HG02610 (cell line): Measurements from ENCODE around the gene C3orf33.

Experiments
- ATAC-seq: cut with Tn5 transposase; IDR thresholded peaks from one replicate; pipeline ENCODE4 v1.9.1; 2021; ENCODE audit warnings: mild to moderate bottlenecking, moderate library complexity; ENCODE audit not compliant: unreplicated experiment

The C3orf33 gene

DNA sequence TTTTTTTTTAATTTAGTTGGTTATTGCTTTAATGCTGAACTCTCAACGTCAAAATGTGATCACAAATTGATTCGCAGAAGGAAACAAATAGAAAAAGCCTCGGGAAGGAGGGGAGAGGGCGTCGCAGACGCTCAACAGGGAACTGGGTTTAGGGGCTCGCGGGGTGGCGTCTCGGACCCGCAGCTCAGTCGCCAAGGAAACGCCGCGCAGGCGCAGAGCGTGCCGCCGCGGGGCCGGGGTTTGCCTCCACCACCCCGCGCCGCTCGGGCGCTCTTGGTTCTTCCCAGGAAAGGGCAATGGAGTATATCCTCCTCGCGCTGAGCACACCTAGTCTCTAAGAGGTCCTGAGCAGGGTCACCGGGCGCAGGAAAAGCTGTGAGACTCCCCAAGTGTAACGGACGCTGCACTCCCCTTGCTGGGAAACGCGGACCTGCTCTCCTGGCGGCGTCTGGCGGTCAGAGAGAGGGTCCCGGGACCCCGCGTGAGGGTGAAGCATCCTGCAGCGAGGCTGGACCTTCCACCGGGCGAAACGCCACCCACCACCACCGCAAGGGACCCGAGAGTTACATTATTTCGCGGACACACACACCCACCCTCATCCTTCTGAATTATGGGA lies 62.0 kb downstream of the C3orf33 start:
- peak; percentile 33 for ATAC-seq

DNA sequence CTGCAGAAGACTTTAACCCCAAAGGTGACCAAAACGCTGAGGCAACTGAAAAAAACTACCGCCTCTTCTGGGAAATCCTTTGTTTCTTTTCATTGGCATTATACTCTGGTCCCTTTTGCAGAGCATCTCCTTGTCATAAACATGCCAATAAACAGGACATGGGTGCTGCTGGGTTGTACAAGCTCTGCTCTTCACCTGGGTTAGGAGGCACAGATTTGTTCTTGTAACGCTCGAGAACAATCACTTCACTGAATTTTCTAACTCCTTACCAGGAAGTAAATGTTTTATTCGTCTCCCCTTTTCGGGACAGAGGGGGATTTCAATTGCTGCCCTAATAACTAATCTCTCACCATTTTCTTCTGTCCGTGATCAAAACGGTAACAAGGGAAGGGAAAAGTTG lies 62.5 kb downstream of the C3orf33 start:
- ATAC-seq = no peak

DNA sequence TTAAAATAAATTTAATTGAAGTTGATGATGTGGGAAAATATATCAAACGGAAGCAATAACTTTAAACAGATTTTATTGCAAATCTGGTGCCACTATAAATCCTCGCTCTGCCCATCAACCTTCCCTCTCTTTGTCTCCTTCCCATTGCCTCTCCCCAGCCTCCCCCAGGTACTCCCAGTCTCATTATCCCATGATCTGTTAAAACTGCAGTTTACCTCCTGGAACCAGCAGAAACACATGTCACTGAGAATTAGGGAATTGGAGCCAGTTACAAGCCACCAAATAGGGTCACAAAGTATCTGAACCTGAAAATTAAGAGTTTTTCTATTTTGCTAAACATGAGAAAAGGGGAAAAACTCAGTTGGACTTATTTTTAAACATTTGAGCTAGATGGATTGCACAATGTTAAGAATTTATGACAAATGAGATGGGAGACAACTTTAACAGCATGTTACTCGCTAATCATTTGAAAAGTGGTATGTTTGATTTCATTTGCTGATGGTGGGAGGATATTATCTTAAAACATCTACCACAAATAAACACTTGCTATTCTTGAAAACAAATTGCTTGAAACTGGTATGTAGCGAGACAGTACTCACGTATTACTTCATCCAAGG lies 63.6 kb downstream of the C3orf33 start:
- ATAC-seq = no peak

DNA sequence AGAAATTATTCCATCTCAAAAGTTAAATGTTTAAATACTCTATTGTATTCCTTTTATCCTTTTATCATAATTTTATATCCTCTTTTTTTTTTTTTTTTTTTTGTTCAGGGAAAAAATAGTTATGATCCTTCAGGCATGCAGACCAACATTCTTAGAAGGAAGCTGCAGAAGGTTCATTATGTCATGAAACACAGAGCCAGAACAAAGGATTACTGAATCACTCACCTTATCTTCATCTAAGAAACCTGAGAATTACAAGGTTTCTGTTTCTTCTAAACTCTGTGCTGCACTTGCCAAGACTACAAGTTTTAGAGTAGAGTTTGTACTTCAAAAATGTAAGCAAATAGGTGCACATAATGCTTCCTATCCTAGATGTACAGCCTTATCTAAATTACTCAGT lies 64.5 kb downstream of the C3orf33 start:
- no peak for ATAC-seq

DNA sequence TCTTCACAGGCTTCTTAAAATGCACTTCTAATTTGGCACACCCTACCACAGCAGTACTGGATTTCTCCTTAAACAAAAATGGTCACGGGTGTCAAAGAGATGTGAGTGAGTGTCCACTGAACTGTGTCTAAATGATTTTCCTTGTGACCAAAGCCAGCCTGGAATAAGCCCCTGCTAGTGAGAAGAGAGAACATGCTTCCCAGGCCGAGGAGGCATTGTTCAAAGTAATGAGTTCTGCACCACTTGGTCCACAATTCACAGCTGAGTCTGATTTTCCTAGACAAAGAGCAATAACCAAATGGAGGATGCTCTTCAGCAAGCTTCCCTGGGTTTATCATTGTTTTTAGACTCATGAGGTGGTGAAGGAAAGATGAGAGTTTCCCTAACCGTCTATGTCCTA lies 65.0 kb downstream of the C3orf33 start:
- no peak for ATAC-seq

DNA sequence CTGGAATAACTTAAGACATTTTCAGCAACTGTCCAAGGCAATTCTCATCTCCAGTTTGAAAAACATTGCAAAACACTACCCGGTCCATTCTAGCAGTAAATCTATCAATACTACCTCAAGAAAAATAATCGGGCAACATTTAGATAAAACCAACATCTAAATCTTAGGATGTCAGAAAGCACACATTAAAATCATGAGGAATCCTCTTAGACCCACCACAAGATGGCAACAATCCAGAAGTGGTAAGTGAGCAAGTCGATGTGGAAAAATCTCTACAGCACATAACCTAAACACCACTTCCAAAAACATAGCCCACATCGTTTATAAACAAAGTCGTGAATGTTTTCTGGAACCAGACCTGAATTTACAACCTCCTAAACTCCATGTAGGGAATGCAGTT lies 66.9 kb downstream of the C3orf33 start:
- ATAC-seq = no peak

DNA sequence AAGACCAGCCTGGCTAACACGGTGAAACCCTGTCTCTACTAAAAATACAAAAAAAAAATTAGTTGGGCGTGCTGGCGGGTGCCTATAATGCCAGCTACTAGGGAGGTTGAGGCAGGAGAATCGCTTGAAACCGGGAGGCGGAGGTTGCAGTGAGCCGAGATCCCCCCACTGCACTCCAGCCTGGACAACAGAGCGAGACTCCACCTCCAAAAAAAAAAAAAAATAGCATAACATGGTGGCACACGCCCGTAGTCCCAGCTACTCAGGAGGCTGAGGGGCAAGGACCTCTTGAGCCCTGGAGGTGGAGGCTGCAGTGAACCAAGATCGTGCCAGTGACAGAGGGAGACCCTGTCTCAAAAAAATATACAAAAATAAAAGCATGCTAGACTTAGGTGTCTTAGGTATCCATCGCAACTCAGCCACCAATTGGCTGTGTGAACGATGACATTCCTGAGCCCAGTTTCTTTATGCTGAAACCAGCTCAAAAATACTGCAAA lies 67.5 kb downstream of the C3orf33 start:
- no peak for ATAC-seq

DNA sequence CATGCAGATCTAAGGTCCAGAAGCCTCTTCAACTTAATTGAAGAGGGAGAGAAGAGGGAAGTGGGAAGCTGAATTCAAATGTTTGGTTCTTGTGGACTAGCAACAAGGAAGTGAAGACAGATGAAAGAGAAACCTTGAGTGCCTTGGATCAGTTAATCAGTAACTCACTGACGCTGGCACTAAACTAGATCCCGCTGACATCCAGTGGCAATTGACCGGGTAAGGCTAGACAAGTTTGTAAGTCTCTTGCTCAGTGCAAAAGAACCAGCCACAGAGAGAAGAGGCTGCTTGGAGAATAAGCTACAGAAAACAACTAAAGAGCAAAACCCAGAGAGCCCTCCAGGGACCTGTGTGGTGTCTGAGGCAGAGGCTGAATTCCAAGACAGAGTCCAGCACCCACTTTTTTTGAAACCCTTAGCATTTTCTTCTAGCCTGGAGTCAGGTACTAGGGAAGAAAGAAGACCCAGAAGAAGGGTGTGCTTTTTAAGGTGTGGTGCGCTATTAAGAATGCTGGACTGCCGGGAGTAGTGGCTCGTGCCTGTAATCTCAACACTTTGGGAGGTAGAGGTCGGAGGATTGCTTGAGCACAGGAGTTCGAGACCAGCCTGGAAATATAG lies 68.1 kb downstream of the C3orf33 start:
- ATAC-seq = peak; percentile 91

DNA sequence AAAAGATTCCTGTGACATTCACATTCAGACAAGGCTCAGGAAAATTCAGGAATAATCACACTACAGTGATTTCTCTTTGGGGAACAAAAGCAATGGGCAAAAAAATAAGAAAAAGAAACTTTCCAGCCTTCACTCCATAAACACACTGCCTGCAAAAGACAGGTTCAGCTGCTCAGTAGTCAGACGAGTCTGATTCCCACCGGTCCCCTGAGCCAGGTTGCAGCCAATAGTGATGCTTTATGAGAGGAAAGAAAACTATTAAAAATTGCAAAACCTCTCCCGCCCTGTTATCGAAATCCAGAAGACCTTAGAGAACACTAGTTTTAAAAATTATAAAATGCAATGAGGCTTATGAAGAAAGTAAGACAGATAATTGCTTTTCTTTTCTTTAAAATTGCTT lies 69.7 kb downstream of the C3orf33 start:
- no peak for ATAC-seq

DNA sequence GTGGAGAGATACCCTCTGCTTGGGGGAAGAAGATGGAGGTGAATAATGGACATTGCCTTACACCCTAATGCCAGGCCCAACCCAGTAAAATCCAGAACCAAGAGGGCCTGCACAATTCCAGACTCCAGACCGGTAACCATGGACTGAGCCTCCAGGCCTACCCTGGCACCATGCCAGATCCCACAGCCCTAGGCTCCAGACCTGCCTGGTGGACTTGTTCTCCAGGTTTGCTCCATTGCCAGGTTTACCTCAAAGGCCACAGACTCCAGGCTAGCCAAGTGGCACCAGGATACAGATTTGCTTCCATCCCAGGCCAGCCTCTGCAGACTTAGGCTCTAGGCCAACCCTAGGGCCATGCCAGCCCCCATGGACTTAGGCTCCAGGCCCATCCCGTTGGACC lies 75.2 kb downstream of the C3orf33 start:
- no peak for ATAC-seq

DNA sequence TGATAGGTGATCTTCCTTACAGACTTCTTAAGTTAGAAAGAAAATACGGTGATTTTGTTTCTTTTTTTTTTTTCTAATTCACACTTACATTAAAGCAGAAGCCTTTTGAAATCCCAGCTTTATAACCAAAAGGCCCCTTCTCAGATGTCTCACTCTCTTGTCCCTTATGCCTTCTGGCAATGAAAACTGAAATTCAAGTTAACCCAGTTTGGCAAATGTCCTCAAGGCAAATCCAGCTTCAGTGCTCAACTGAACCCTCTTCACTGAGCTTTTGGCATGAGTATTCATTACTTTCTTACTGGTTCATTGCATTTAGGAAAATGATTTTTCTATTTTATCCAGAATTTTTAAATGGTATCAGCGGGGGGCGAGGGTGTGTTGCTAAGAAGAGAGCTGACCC lies 78.2 kb downstream of the C3orf33 start:
- ATAC-seq = no peak

DNA sequence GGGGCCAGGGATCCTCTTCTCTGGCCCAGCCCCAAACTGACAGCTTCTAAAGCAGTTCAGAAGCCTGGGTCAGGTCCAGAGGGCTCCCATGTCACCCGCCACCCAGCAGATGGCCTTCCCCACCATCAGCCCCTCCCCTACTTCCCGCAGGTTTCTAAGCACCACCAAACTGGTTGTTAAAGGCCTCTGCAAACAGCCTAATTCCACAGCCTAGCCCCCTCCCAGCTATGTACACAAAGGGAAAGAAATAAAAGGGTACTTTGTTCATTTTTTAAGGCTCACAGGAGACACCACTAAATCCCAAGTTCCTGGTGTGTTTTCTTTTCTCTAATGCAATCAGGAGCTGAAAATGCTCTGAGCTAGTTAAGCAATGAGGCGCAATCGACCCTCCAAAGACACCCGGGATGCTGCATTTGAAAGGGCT lies 91.8 kb downstream of the C3orf33 start:
- ATAC-seq = no peak
